IMR-90 (cell line): Measurements from ENCODE around the gene NEFH. TPM values are rescaled to one million over a fixed set of nuclear protein-coding genes. Genes with fewer than 3 reads are reported as not detected.

Source experiments
- ATAC-seq: fragments of 200-7000 bp; cut with Tn5 transposase; 2 replicates; pipeline ENCODE4 v1.9.1; 2020; ENCODE audit warnings: low read depth, mild to moderate bottlenecking, moderate library complexity
- BruUV-seq: library from RNA; stranded (reverse); fragments of 400-500 nt; replicated peaks from 2 replicates; lab custom pipeline; 2021; lab: Mats Ljungman, UMichigan
- CTCF ChIA-PET: fragments of 300-600 bp; formaldehyde crosslinking; extraction: SDS; loops from one replicate; lab custom pipeline; 2021; ENCODE audit warnings: antibody characterized with exemption; lab: Yijun Ruan, JAX
- POLR2A ChIA-PET: fragments of 300-600 bp; sonication (Branson Sonifier 250); formaldehyde crosslinking; loops from one replicate; lab custom pipeline; 2022; ENCODE audit warnings: antibody characterized with exemption; ENCODE audit not compliant: unreplicated experiment; lab: Charles Lee
- DNase-seq: peaks from one replicate; pipeline ENCODE4 v3.0.0; 2013
- H2AFZ ChIP-seq: replicated peaks from 2 replicates; pipeline ENCODE3; 2013; ENCODE audit warnings: low read length, mild to moderate bottlenecking; ENCODE audit not compliant: poor library complexity
- H2AK5ac ChIP-seq: 2 replicates; pipeline ENCODE4 v1.6.1; 2013; ENCODE audit warnings: low read depth, low read length, inconsistent platforms
- H2AK9ac ChIP-seq: replicated peaks from 2 replicates; pipeline ENCODE3; 2013; ENCODE audit warnings: mild to moderate bottlenecking, low read depth, low read length, moderate library complexity; ENCODE audit not compliant: poor library complexity
- H2BK120ac ChIP-seq: 2 replicates; pipeline ENCODE4 v1.6.1; 2013; ENCODE audit warnings: low read depth, low read length, inconsistent platforms
- H2BK15ac ChIP-seq: 3 replicates; pipeline ENCODE4 v1.6.1; 2013; ENCODE audit warnings: low read depth, low read length, inconsistent platforms
- H2BK20ac ChIP-seq: 2 replicates; pipeline ENCODE4 v1.6.1; 2013; ENCODE audit warnings: low read depth, mild to moderate bottlenecking, inconsistent platforms, low read length, moderate library complexity
- H2BK5ac ChIP-seq: 2 replicates; pipeline ENCODE4 v1.6.1; 2013; ENCODE audit warnings: mild to moderate bottlenecking, low read depth, low read length, inconsistent platforms; ENCODE audit not compliant: poor library complexity, severe bottlenecking
- H3K14ac ChIP-seq: replicated peaks from 2 replicates; pipeline ENCODE4 v1.6.1; 2013; ENCODE audit warnings: low read depth, low read length, inconsistent platforms
- H3K18ac ChIP-seq: 2 replicates; pipeline ENCODE4 v1.6.1; 2013; ENCODE audit warnings: low read depth, low read length, control low read depth
- H3K23ac ChIP-seq: 2 replicates; pipeline ENCODE4 v1.6.1; 2013; ENCODE audit warnings: low read depth, low read length, inconsistent platforms
- H3K27ac ChIP-seq: 2 replicates; pipeline ENCODE4 v1.5.1; 2013; ENCODE audit warnings: mild to moderate bottlenecking, control low read depth, low read length; ENCODE audit not compliant: insufficient read depth
- H3K27me3 ChIP-seq: 2 replicates; pipeline ENCODE4 v1.6.1; 2013; ENCODE audit warnings: low read length; ENCODE audit not compliant: control insufficient read depth, insufficient read depth
- H3K36me3 ChIP-seq: 2 replicates; pipeline ENCODE4 v1.6.1; 2013; ENCODE audit warnings: low read length, mixed read lengths; ENCODE audit not compliant: control insufficient read depth, insufficient read depth
- H3K4ac ChIP-seq: 2 replicates; pipeline ENCODE4 v1.6.1; 2013; ENCODE audit warnings: low read depth, low read length, inconsistent platforms
- H3K4me1 ChIP-seq: 2 replicates; pipeline ENCODE4 v1.6.1; 2013; ENCODE audit warnings: low read length, mixed read lengths; ENCODE audit not compliant: control insufficient read depth, insufficient read depth
- H3K4me2 ChIP-seq: 2 replicates; pipeline ENCODE4 v1.6.1; 2013; ENCODE audit warnings: low read depth, mild to moderate bottlenecking, control low read depth, low read length, moderate library complexity
- H3K4me3 ChIP-seq: 2 replicates; pipeline ENCODE4 v1.5.1; 2013; ENCODE audit warnings: low read depth, mild to moderate bottlenecking, control low read depth, low read length, moderate library complexity; ENCODE audit not compliant: insufficient read depth
- H3K56ac ChIP-seq: 2 replicates; pipeline ENCODE4 v1.6.1; 2013; ENCODE audit warnings: low read length, inconsistent platforms; ENCODE audit not compliant: insufficient read depth; ENCODE audit errors: extremely low read depth
- H3K79me1 ChIP-seq, 2 experiments: 2 replicates each; pipeline ENCODE4 v1.6.1; 2013; ENCODE audit warnings: low read length in 2 of 2, inconsistent platforms in 1 of 2, low read depth in 1 of 2
- H3K9ac ChIP-seq: 2 replicates; pipeline ENCODE4 v1.6.1; 2013; ENCODE audit warnings: low read depth, low read length, control low read depth
- H3K9me1 ChIP-seq: 2 replicates; pipeline ENCODE4 v1.6.1; 2013; ENCODE audit warnings: low read length, inconsistent platforms; ENCODE audit not compliant: insufficient read depth
- H3K9me3 ChIP-seq: 2 replicates; pipeline ENCODE4 v1.6.1; 2013; ENCODE audit warnings: low read length; ENCODE audit not compliant: control insufficient read depth, insufficient read depth
- H4K20me1 ChIP-seq: 2 replicates; pipeline ENCODE4 v1.6.1; 2013; ENCODE audit warnings: low read length, inconsistent platforms; ENCODE audit not compliant: insufficient read depth
- H4K5ac ChIP-seq: 2 replicates; pipeline ENCODE4 v1.6.1; 2013; ENCODE audit warnings: mild to moderate bottlenecking, low read depth, low read length, control low read depth
- H4K8ac ChIP-seq, 2 experiments: 2 replicates each; pipeline ENCODE4 v1.6.1; 2013; ENCODE audit warnings: low read depth in 2 of 2, low read length in 2 of 2, control low read depth in 1 of 2, inconsistent platforms in 1 of 2
- H4K91ac ChIP-seq: 2 replicates; pipeline ENCODE4 v1.6.1; 2013; ENCODE audit warnings: low read depth, low read length, inconsistent platforms; ENCODE audit not compliant: insufficient read depth
- CEBPB ChIP-seq: IDR thresholded peaks from 2 replicates; pipeline ENCODE4 v1.6.1; 2012; ENCODE audit warnings: low read depth, low read length, improper control_type of control experiment
- RAD21 ChIP-seq: IDR thresholded peaks from 2 replicates; pipeline ENCODE4 v1.6.1; 2012; ENCODE audit warnings: low read length, improper control_type of control experiment
- WGBS, 2 experiments: methylation state at CpG; one replicate each; pipeline versions ENCODE4 v1.1.5 to v1.1.7; 2013; ENCODE audit warnings: missing lambda C conversion rate in 2 of 2; ENCODE audit not compliant: insufficient read length in 1 of 2; ENCODE audit errors: extremely low coverage in 2 of 2; 5-methylcytosine and 5-hydroxymethylcytosine counted together
- dilution Hi-C: fragments of 300-500 bp; cut with HindIII; formaldehyde crosslinking; loops from one replicate; pipeline ENCODE4 v1.14.3; 2018; ENCODE audit warnings: low sequenced_read_pairs; ENCODE audit not compliant: unreplicated experiment
- in situ Hi-C: fragments of 300-500 bp; cut with MboI; formaldehyde crosslinking; loops from 3 replicates; pipeline ENCODE4 v1.14.3; 2019; ENCODE audit warnings: low sequenced_read_pairs, inconsistent platforms, mixed read lengths
- intact Hi-C: fragments of 100-400 bp; cut with micrococcal nuclease; formaldehyde crosslinking; loops from 2 replicates; pipeline ENCODE4 v1.10.0; 2022
- polyA plus RNA-seq, 3 experiments: library from polyadenylated mRNA; depleted of rRNA; stranded (reverse); fragments of >200 nt; gene quantifications; 2 replicates each; pipeline ENCODE4 v1.2.3, GENCODE V29; 2012; ENCODE audit warnings: low replicate concordance in 1 of 3
- total RNA-seq: library from RNA; depleted of rRNA; stranded (reverse); fragments of >200 nt; gene quantifications from 2 replicates; pipeline ENCODE4 v1.2.3, GENCODE V29; 2012

The NEFH gene
- total and polyA plus RNA-seq, 2 of the 4 experiments (the other 2 are of a cell fraction): 1.3 to 2.9 TPM

GRCh38 chr22:29531419-29531818, 51.4 kb downstream of the NEFH start:
- intact Hi-C loops: no loop called here

More at GRCh38 chr22:29531419-29531818, 51.4 kb downstream of the NEFH start:
- ATAC-seq: no peak
- Histone ChIP-seq H2AFZ (no peak overlapping the region), H4K8ac (no peak overlapping the region), H3K9ac (no peak overlapping the region), H3K4me1 (no peaks in the 10 kb centered on the region), H3K23ac (no peak overlapping the region), H3K79me1 (no peaks in the 10 kb centered on the region; a peak in 1 of 4 replicates), H3K56ac (no peak overlapping the region), H3K27ac (no peak overlapping the region), H2AK9ac (no peak overlapping the region), H3K4ac (no peak overlapping the region), H2BK20ac (no peak overlapping the region), H3K4me3 (no peak overlapping the region), H3K14ac (no peak overlapping the region), H4K5ac (no peak overlapping the region), H3K18ac (no peak overlapping the region), H4K91ac (no peak overlapping the region), H3K36me3 (peaks cover 48% of the 10 kb centered on the region), H2BK15ac (no peak overlapping the region), H3K9me3 (no peaks in the 10 kb centered on the region), H3K27me3 (no peaks in the 10 kb centered on the region), H3K4me2 (no peak overlapping the region), H2BK120ac (no peak overlapping the region), H4K20me1 (no peaks in the 10 kb centered on the region), H3K9me1 (no peaks in the 10 kb centered on the region), H2AK5ac (no peak overlapping the region), H2BK5ac (no peak overlapping the region)
- WGBS, 2 experiments: 100% methylated on average over 1 of the region's 4 CpGs; no CpG with 5 or more reads in 1 of the 2 experiments
- in situ Hi-C loops (no loop called here), dilution Hi-C loops (no loop called here)
- DNase-seq: no peak
- POLR2A ChIA-PET: no interaction called here
- no TSS peak for BruUV-seq
- CTCF ChIA-PET: no interaction called here
- TF ChIP-seq CEBPB (peak; percentile 39; the same call in 1 of the 2 replicates), RAD21 (no peak)
